HFFc6 (cell line): Measurements from ENCODE around the gene UNC5C. TPM values are rescaled to one million over a fixed set of nuclear protein-coding genes. Genes with fewer than 3 reads are reported as not detected.

Source experiments
- DNase-seq: peaks from one replicate; pipeline ENCODE4 v3.0.0-alpha.2; 2018
- H3K27ac Mint-ChIP-seq: 2 replicates; pipeline ENCODE4 v1.8.0; 2020; ENCODE audit warnings: mild to moderate bottlenecking, mixed read lengths
- H3K27me3 Mint-ChIP-seq: 2 replicates; pipeline ENCODE4 v1.8.0; 2021; ENCODE audit warnings: mild to moderate bottlenecking, moderate library complexity, mixed read lengths; ENCODE audit not compliant: insufficient read depth
- H3K36me3 Mint-ChIP-seq: 2 replicates; pipeline ENCODE4 v1.8.0; 2021; ENCODE audit warnings: low read depth, mixed read lengths
- H3K4me1 Mint-ChIP-seq: 2 replicates; pipeline ENCODE4 v1.8.0; 2020; ENCODE audit warnings: low read depth, mixed read lengths
- H3K4me3 Mint-ChIP-seq: 2 replicates; pipeline ENCODE4 v1.8.0; 2020; ENCODE audit warnings: mild to moderate bottlenecking, moderate library complexity, mixed read lengths
- H3K9me3 Mint-ChIP-seq: 2 replicates; pipeline ENCODE4 v1.8.0; 2020; ENCODE audit warnings: mild to moderate bottlenecking, mixed read lengths
- CTCF ChIP-seq: fragments of 200-600 bp; sonication (generic); IDR thresholded peaks from 2 replicates; pipeline ENCODE4 v1.5.0; 2021; ENCODE audit warnings: antibody characterized with exemption, mild to moderate bottlenecking
- total RNA-seq, 6 experiments: library from RNA; stranded (reverse); fragmentation: NEBNext Ultra II Directional; extraction: Animal tissue kit (Norgen Biotek cat#: 25700); gene quantifications; 2 replicates in 1 of 6; 3 replicates in 5 of 6; pipeline ENCODE4 v1.2.3, GENCODE V29; 2021

The UNC5C gene
- total RNA-seq, 6 experiments from 2014 or later = not detected

- H3K27ac Mint-ChIP-seq = no peak overlapping the region
- no peaks in the 10 kb centered on the region for H3K36me3 Mint-ChIP-seq
- H3K4me3 Mint-ChIP-seq = no peak overlapping the region
- H3K9me3 Mint-ChIP-seq = peaks cover 14% of the 10 kb centered on the region
- no peaks in the 10 kb centered on the region for H3K27me3 Mint-ChIP-seq
- TF ChIP-seq CTCF = no peak
- no peaks in the 10 kb centered on the region for H3K4me1 Mint-ChIP-seq
- no peak for DNase-seq
Measured at GRCh38 chr4:95360906-95361695, 187.7 kb downstream of the UNC5C start.

- Mint-ChIP-seq H3K4me3 (no peak overlapping the region), H3K36me3 (no peaks in the 10 kb centered on the region), H3K27me3 (no peaks in the 10 kb centered on the region), H3K4me1 (no peaks in the 10 kb centered on the region), H3K27ac (no peak overlapping the region), H3K9me3 (peaks cover 18% of the 10 kb centered on the region)
- TF ChIP-seq CTCF = no peak
- DNase-seq = no peak
Measured at GRCh38 chr4:95360256-95360903, 188.4 kb downstream of the UNC5C start.

- TF ChIP-seq CTCF = no peak
- Mint-ChIP-seq H3K4me3 (no peak overlapping the region), H3K4me1 (no peaks in the 10 kb centered on the region), H3K27ac (no peak overlapping the region), H3K36me3 (no peaks in the 10 kb centered on the region), H3K27me3 (no peaks in the 10 kb centered on the region), H3K9me3 (peaks cover 25% of the 10 kb centered on the region)
- DNase-seq = no peak
Measured at GRCh38 chr4:95358421-95358820, 190.4 kb downstream of the UNC5C start.

GRCh38 chr4:95355021-95355420 is 193.8 kb downstream of the UNC5C start:
- no peak overlapping the region for H3K27ac Mint-ChIP-seq

GRCh38 chr4:95348418-95348817 is 200.4 kb downstream of the UNC5C start:
- no peaks in the 10 kb centered on the region for H3K4me1 Mint-ChIP-seq
- H3K27me3 Mint-ChIP-seq = no peaks in the 10 kb centered on the region
- H3K36me3 Mint-ChIP-seq = peaks cover 6% of the 10 kb centered on the region; the same call in 1 of the 2 replicates
- H3K27ac Mint-ChIP-seq = no peak overlapping the region
- no peak for TF ChIP-seq CTCF
- no peak for DNase-seq
- H3K4me3 Mint-ChIP-seq = no peak overlapping the region
- peaks cover 61% of the 10 kb centered on the region for H3K9me3 Mint-ChIP-seq

More at GRCh38 chr4:95355021-95355420, 193.8 kb downstream of the UNC5C start:
- peaks cover 44% of the 10 kb centered on the region for H3K9me3 Mint-ChIP-seq
- H3K4me3 Mint-ChIP-seq = no peak overlapping the region
- peaks cover 6% of the 10 kb centered on the region; the same call in 1 of the 2 replicates for H3K36me3 Mint-ChIP-seq
- H3K4me1 Mint-ChIP-seq = no peaks in the 10 kb centered on the region
- H3K27me3 Mint-ChIP-seq = no peaks in the 10 kb centered on the region
- no peak for DNase-seq
- no peak for TF ChIP-seq CTCF
